Coronary artery (tissue), 2 donors: ENCODE data around the gene CDC42BPB.

Source experiments
- DNase-seq: peaks from one replicate; pipeline ENCODE4 v3.0.0-alpha.2; 2017; ENCODE audit warnings: low spot score
- H3K27ac ChIP-seq, 2 donors: fragments of 200-600 bp; sonication (generic); one replicate each; pipeline ENCODE4 v1.5.1; 2016 to 2019
- H3K4me3 ChIP-seq: fragments of 200-600 bp; sonication (generic); 2 replicates; pipeline ENCODE4 v1.5.1; 2016; ENCODE audit warnings: mild to moderate bottlenecking, moderate library complexity
- TF ChIP-seq, protein P1 (sequence below): fragments of 200-600 bp; sonication (generic); IDR thresholded peaks from one replicate; pipeline ENCODE4 v1.5.1; 2019; ENCODE audit warnings: antibody characterized with exemption

The CDC42BPB gene

DNA sequence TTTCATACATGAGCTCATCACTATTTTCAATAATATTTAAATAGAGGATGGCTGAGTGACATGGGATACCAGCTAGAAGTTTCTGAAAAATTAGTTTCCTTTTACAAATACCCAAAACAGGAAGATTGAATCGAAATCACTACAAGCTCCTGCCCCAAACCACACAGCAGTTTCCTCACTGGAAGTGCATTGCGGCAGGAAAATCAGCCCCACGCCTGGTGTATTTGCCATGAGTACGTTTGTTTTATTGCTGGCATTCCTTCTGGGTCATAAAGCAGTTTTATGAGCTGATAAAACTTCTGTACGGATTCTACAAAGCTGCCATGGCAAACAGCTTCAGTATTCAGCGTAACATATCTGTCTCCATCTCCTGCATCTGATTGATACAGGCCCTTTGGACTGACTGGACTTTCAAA, 23.7 kb downstream of the CDC42BPB start:
- Histone ChIP-seq H3K4me3 (no peak overlapping the region), H3K27ac (no peak overlapping the region)
- TF ChIP-seq, protein P1, sequence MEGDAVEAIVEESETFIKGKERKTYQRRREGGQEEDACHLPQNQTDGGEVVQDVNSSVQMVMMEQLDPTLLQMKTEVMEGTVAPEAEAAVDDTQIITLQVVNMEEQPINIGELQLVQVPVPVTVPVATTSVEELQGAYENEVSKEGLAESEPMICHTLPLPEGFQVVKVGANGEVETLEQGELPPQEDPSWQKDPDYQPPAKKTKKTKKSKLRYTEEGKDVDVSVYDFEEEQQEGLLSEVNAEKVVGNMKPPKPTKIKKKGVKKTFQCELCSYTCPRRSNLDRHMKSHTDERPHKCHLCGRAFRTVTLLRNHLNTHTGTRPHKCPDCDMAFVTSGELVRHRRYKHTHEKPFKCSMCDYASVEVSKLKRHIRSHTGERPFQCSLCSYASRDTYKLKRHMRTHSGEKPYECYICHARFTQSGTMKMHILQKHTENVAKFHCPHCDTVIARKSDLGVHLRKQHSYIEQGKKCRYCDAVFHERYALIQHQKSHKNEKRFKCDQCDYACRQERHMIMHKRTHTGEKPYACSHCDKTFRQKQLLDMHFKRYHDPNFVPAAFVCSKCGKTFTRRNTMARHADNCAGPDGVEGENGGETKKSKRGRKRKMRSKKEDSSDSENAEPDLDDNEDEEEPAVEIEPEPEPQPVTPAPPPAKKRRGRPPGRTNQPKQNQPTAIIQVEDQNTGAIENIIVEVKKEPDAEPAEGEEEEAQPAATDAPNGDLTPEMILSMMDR: no peak
- DNase-seq: no peak

DNA sequence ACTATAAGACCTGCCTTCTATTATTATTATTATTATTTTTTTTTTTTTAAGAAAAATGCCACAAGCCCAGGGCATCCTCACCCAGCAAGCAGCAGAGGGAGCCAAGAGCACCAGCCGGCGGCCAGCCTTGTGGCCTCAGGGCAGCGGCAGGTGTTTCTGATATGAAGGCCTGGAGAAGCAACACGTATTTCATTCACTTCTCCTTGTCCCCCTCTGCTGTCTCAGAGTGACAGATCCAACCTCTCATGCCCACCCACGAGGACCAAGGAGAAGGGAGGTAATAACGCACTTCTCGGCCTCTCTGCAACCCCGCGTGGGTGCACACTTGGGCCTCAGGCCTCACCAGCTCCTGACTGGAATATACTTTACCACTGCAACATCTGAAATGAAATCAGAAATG, 25.4 kb downstream of the CDC42BPB start:
- TF ChIP-seq, protein P1: no peak
- H3K4me3 ChIP-seq: no peak overlapping the region
- no peak overlapping the region for H3K27ac ChIP-seq
- no peak for DNase-seq

DNA sequence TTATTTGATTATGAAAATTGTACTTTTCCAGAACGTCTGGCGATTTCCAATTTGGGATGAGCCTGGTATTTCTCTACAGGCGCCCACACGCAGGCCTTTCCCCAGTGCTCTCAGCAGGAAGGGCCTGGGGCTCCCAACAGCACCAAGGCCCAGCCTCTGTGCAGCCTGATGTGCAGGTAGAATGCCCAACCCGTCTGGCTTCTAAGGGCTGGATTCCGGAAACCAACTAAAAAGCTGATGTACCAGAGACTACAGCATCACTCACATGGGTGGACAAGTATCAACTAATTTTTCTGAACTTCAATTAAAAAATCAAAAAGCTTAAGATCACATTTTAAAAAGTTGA, 25.8 kb downstream of the CDC42BPB start:
- TF ChIP-seq, protein P1: no peak
- H3K4me3 ChIP-seq: no peak overlapping the region
- H3K27ac ChIP-seq: no peak overlapping the region
- no peak for DNase-seq

DNA sequence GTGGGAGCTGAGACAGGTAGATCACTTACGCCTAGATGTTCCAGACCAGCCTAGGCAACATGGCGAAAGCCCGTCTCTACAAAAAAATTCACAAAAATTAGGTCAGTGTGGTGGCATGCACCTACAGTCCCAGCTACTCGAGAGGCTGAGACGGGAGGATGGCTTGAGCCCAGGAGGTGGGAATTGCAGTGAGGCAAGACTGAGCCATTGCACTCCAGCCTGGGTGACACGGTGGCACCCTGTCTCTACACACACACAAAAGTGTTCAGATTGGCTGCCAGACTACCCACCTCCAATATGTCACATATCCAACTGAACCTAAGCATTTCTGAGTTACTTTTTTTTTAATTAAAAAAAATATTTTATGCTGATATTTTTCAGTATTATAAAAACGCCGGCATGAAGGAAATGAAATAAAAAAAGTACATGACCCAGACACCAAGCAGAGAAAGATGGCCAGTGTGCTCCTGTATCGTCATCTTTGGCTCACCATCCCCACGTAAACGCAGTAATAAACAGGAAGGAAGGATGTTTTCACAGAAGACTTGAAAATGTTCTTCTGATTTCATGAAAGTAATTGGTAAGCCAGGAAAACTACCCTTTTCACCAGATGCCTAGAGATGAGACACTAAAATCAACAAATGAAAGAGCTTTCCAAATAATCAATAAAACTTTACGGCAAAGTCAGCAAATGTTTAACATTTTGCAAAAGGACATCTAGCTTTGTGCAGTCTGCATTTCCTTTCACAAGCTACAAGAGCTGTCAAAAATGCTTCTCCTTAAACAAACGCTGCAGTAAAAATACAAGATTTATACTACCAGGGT, 26.4 kb downstream of the CDC42BPB start:
- no peak overlapping the region for H3K27ac ChIP-seq

DNA sequence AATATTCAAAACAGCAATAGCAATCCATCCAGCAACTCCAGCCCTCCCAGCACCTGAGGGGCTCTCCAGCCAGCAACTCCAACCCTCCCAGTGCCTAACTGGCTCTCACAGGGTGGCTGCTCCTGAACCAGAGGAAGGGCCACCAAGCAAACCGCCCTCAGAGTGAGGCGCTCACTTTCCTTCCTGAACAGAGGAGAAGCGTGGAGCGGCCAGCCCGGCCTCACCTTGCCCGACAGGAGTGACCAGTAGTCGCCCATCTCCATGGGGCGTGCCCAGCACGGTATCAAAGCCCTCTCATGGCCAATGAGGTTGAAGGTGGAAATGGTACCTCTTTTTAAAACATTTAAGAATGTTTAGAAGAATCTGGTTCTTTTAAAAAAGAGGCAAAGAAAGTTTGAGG, 27.4 kb downstream of the CDC42BPB start:
- TF ChIP-seq, protein P1: no peak
- no peak for DNase-seq
- Histone ChIP-seq H3K27ac (no peak overlapping the region), H3K4me3 (no peak overlapping the region)

More for the DNA sequence above, 26.4 kb downstream of the CDC42BPB start:
- TF ChIP-seq, protein P1: no peak
- H3K4me3 ChIP-seq: no peak overlapping the region
- no peak for DNase-seq

DNA sequence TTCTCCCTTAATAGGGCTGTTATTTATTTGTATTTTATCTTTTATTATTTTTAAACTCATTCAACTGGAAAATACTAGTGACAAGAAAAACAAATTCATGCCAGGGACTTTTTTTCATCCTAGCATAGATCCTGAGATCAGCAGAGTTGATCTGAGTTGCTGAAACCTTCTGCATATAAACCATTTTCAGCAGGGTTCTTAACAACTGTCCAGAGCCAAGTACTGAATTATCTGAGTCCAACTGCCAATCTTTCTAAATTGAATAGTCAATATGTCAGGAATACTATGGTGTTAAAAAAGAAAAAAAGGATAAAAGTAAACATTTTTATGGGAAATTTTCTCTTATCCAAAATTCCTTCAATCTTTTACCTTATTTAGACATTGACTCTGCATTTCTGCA, 28.6 kb downstream of the CDC42BPB start:
- Histone ChIP-seq H3K27ac (peak overlapping the region; percentile 41 to 76), H3K4me3 (no peak overlapping the region)
- TF ChIP-seq, protein P1: no peak
- DNase-seq: no peak

DNA sequence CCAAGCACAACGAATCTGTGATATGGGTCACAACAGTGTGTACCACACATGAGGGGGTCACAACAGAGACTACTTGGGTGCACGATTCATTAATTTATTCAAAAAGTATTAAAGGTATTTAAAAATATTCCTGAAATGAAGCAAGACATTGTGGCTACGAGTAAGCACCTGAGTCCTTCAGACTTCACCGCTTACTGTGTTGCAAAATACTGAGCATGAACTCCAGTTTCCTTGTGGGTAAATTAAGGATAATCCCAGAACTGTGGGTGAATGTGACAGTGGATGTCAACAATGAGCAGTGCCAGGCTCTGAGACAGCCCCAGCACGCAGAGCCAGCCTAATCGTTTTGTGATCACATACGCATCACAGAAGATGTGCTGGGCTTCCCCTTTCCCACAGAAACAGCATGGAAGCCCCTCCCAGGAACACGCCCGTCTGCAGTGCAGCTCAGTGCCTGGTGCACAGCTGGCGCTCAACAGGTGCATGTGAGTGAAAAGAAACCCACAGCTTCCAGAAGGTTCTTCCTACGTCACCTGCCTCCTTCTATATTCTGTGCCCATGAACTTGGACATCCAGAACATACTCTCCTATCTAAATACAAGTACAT, 29.1 kb downstream of the CDC42BPB start:
- TF ChIP-seq, protein P1: no peak
- H3K27ac ChIP-seq: peak overlapping the region; percentile 41 to 76

More for the DNA sequence above, 29.1 kb downstream of the CDC42BPB start:
- peak overlapping the region; percentile 19 for H3K4me3 ChIP-seq
- no peak for DNase-seq
